PC-3 (cell line): ENCODE data around the gene DUSP5. TPM values are rescaled to one million over a fixed set of nuclear protein-coding genes. Genes with fewer than 3 reads are reported as not detected.

Source experiments
- ATAC-seq: fragments of 200-7000 bp; cut with Tn5 transposase; 2 replicates; pipeline ENCODE4 v1.9.1; 2020; ENCODE audit warnings: mild to moderate bottlenecking, moderate library complexity
- BruUV-seq: library from RNA; stranded (reverse); fragments of 400-500 nt; replicated peaks from 2 replicates; lab custom pipeline; 2021; lab: Mats Ljungman, UMichigan
- CTCF ChIA-PET: fragments of 300-600 bp; sonication (Branson Sonifier 250); formaldehyde crosslinking; loops from one replicate; lab custom pipeline; 2022; ENCODE audit warnings: antibody characterized with exemption; lab: Charles Lee
- POLR2A ChIA-PET: fragments of 300-600 bp; sonication (Branson Sonifier 250); formaldehyde crosslinking; loops from one replicate; lab custom pipeline; 2022; ENCODE audit warnings: antibody characterized with exemption; ENCODE audit not compliant: unreplicated experiment; lab: Charles Lee
- DNase-seq: peaks from one replicate; pipeline ENCODE4 v3.0.0-alpha.2; 2015
- H2AFZ ChIP-seq: fragments of 300-600 bp; sonication (generic); 2 replicates; pipeline ENCODE4 v1.6.0; 2016; ENCODE audit warnings: antibody characterized with exemption, low read length
- H3F3A ChIP-seq: fragments of 300-600 bp; sonication (generic); one replicate; pipeline ENCODE4 v1.6.0; 2017; ENCODE audit warnings: antibody characterized with exemption, low read length, control low read depth, mild to moderate bottlenecking; ENCODE audit not compliant: unreplicated experiment
- H3K27ac ChIP-seq: fragments of 300-600 bp; sonication (generic); 2 replicates; pipeline ENCODE4 v1.5.1; 2016; ENCODE audit warnings: mild to moderate bottlenecking, low read length
- H3K27me3 ChIP-seq: fragments of 300-600 bp; sonication (generic); 2 replicates; pipeline ENCODE4 v1.6.1; 2016; ENCODE audit warnings: low read length, mixed read lengths
- H3K36me3 ChIP-seq: fragments of 300-600 bp; sonication (generic); 2 replicates; pipeline ENCODE4 v1.6.1; 2016; ENCODE audit warnings: low read depth, mixed run types, low read length, mixed read lengths
- H3K4me1 ChIP-seq: fragments of 300-600 bp; sonication (generic); 2 replicates; pipeline ENCODE4 v1.5.1; 2016; ENCODE audit warnings: low read length; ENCODE audit not compliant: insufficient read depth
- H3K4me2 ChIP-seq: fragments of 300-600 bp; sonication (generic); 2 replicates; pipeline ENCODE4 v1.6.0; 2016; ENCODE audit warnings: low read length
- H3K4me3 ChIP-seq: fragments of 300-600 bp; sonication (generic); 2 replicates; pipeline ENCODE4 v1.5.1; 2016; ENCODE audit warnings: mild to moderate bottlenecking, low read length, mixed read lengths
- H3K79me2 ChIP-seq: fragments of 300-600 bp; sonication (generic); 2 replicates; pipeline ENCODE4 v1.6.1; 2017; ENCODE audit warnings: low read length, mixed read lengths
- H3K9ac ChIP-seq: fragments of 300-600 bp; sonication (generic); 2 replicates; pipeline ENCODE4 v1.6.0; 2016; ENCODE audit warnings: mild to moderate bottlenecking, low read length
- H3K9me2 ChIP-seq: fragments of 300-600 bp; sonication (generic); replicated peaks from 2 replicates; pipeline ENCODE4 v1.6.1; 2016; ENCODE audit warnings: mixed run types, low read length, mixed read lengths
- H3K9me3 ChIP-seq: fragments of 300-600 bp; sonication (generic); 2 replicates; pipeline ENCODE4 v1.6.1; 2016; ENCODE audit warnings: low read length, mixed read lengths
- H4K20me1 ChIP-seq: fragments of 300-600 bp; sonication (generic); 2 replicates; pipeline ENCODE4 v1.6.1; 2016; ENCODE audit warnings: low read length, mixed read lengths
- EZH2 ChIP-seq: fragments of 300-600 bp; sonication (generic); IDR thresholded peaks from one replicate; pipeline ENCODE4 v1.6.1; 2017; ENCODE audit warnings: antibody characterized with exemption, mild to moderate bottlenecking, low read length; ENCODE audit not compliant: unreplicated experiment
- EZH2phosphoT487 ChIP-seq: fragments of 300-600 bp; sonication (generic); IDR thresholded peaks from 2 replicates; pipeline ENCODE4 v1.6.1; 2018; ENCODE audit warnings: mild to moderate bottlenecking, antibody characterized with exemption, low read length, borderline replicate concordance
- intact Hi-C: fragments of 100-400 bp; cut with micrococcal nuclease; formaldehyde crosslinking; loops from 2 replicates; pipeline ENCODE4 v1.9.0; 2023
- total RNA-seq: library from RNA; depleted of rRNA; stranded (reverse); fragments of >200 nt; gene quantifications from 2 replicates; pipeline ENCODE4 v1.2.3, GENCODE V29; 2014
- TF ChIP-seq, protein P1 (sequence below): fragments of 300-600 bp; sonication (generic); conservative IDR thresholded peaks from 2 replicates; pipeline ENCODE4 v1.5.1; 2017; ENCODE audit warnings: antibody characterized with exemption, low read depth, mild to moderate bottlenecking, low read length

DUSP5 gene
- total RNA-seq, 1 experiment from 2014 or later, result 206 TPM

DNA sequence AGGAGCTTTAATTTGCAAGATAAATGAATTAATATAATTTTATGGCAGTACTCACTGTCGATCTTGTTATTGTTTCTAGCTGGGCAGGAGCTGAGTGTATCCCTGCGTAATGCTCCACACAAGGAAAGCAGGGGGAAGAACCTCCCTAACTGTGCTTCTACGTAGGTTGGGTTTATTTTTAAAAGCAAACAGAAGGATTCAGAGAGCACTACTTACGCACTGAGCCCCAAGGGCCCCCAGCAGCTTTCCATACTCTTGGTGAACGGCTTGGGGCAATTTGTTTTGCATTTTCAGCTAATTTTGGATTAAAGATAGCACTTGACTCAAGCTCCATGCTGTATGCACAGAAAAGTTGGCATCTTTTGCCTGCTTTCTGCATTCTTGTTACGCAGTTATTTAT lies 9.6 kb downstream of the DUSP5 start:
- H3K9me3 ChIP-seq, result no peaks in the 10 kb centered on the region
- peaks cover 94% of the 10 kb centered on the region for H3K36me3 ChIP-seq
- ChIA-PET POLR2A (interaction anchor here (0.7 kb wide), 1 partner anchor 93 kb away, joined by 7 read pairs; no protein-coding TSS in a partner anchor), CTCF (no interaction called here)
- no peaks in the 10 kb centered on the region for H3K9me2 ChIP-seq
- DNase-seq (no peak), ATAC-seq (no peak)
- peaks cover 34% of the 10 kb centered on the region for H3K4me1 ChIP-seq
- no peak overlapping the region for H3K9ac ChIP-seq
- peaks cover 100% of the 10 kb centered on the region for H4K20me1 ChIP-seq
- peaks cover 78% of the 10 kb centered on the region for H3K79me2 ChIP-seq
- no peak overlapping the region for H2AFZ ChIP-seq
- no peaks in the 10 kb centered on the region for H3K27me3 ChIP-seq
- BruUV-seq, result no TSS peak
- no peak overlapping the region for H3K27ac ChIP-seq
- intact Hi-C loops, result no loop called here
- H3K4me2 ChIP-seq, result no peak overlapping the region
- TF ChIP-seq, protein P1, sequence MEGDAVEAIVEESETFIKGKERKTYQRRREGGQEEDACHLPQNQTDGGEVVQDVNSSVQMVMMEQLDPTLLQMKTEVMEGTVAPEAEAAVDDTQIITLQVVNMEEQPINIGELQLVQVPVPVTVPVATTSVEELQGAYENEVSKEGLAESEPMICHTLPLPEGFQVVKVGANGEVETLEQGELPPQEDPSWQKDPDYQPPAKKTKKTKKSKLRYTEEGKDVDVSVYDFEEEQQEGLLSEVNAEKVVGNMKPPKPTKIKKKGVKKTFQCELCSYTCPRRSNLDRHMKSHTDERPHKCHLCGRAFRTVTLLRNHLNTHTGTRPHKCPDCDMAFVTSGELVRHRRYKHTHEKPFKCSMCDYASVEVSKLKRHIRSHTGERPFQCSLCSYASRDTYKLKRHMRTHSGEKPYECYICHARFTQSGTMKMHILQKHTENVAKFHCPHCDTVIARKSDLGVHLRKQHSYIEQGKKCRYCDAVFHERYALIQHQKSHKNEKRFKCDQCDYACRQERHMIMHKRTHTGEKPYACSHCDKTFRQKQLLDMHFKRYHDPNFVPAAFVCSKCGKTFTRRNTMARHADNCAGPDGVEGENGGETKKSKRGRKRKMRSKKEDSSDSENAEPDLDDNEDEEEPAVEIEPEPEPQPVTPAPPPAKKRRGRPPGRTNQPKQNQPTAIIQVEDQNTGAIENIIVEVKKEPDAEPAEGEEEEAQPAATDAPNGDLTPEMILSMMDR, result no peak
- TF ChIP-seq EZH2, result no peak
- no peak for TF ChIP-seq EZH2phosphoT487
- no peak overlapping the region for H3K4me3 ChIP-seq
- peaks cover 4% of the 10 kb centered on the region for H3F3A ChIP-seq

DNA sequence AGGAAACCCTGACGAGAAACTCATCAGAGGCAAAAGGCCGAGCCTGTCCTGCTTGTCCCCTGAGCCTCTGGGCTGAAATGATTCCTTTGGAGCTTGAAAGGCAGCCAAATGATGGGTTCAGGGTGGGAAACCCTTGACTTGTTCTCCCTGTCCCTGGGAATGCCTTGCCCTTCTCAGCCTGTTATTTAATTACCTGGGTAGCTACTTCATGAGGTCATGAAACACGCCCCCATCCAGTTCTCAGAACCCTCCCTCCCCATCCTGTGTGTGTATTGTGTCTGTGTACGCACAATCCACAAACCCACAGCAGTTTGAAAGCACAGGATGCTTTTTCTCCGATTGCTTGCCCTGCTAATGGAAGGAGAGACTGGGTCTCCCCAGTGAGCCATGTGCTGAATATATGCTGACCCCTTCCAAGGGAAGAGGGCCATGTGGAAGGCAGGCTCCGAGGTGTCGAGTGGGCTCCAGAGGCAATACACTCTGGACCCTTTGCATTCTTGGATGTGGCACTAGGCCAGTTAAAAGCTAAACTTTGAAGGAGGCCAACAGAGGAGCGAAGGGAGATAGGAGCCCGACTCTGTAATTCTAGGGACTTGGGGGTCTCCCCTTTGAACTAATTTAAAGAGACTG lies 10.6 kb downstream of the DUSP5 start:
- POLR2A ChIA-PET, result no interaction called here
- no peaks in the 10 kb centered on the region for H3K27me3 ChIP-seq
- H2AFZ ChIP-seq, result no peak overlapping the region
- no peak overlapping the region for H3K4me3 ChIP-seq
- no peak overlapping the region for H3K4me2 ChIP-seq
- H3K79me2 ChIP-seq, result peaks cover 69% of the 10 kb centered on the region
- no peaks in the 10 kb centered on the region for H3K9me3 ChIP-seq
- H3K9me2 ChIP-seq, result no peaks in the 10 kb centered on the region
- intact Hi-C loops, result no loop called here
- DNase-seq (no peak), ATAC-seq (no peak)
- H3F3A ChIP-seq, result peaks cover 5% of the 10 kb centered on the region
- CTCF ChIA-PET, result interaction anchor here (0.6 kb wide), 1 partner anchor 17 kb away, joined by 6 read pairs; no protein-coding TSS in a partner anchor
- peaks cover 95% of the 10 kb centered on the region for H4K20me1 ChIP-seq
- BruUV-seq, result no TSS peak
- H3K9ac ChIP-seq, result no peak overlapping the region
- H3K27ac ChIP-seq, result no peak overlapping the region
- H3K36me3 ChIP-seq, result peaks cover 84% of the 10 kb centered on the region
- H3K4me1 ChIP-seq, result peaks cover 28% of the 10 kb centered on the region
- no peak for TF ChIP-seq EZH2

DNA sequence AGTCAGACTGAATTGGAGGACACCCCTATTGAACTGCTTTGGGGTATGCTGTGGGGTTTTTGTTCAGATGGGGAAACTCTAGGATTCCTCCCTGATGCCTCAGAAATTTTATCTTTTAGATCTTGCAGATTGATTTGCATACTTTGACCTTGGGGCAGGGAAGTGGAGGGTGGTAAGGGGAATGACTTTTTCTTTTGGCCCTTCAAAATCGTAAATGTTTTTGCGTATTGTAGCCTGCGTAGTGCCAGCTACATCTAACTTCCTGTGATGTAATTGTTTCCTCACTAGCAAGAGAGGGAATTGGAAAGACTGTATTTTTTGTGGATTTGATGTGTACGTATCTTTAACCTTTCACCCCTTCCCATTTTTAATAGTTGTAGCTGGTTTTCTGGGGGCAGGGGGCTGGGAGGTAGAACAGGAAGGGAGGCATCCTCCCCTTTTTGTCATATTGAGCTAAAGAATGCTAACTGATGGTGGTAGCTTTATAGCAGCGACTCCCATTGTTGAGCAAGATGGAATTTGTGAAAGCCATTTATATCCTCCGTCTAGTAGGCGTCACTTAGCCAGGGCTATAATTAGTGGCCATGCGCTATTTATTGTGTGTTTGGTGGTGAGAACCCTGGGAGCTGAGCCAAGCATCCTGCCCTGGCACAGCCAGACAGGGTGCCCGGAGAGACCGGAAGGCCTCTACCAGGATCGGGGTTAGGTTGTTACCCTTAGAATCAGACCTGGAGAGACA lies 11.3 kb downstream of the DUSP5 start:
- no peak for TF ChIP-seq EZH2phosphoT487
- TF ChIP-seq, protein P1, result no peak
- TF ChIP-seq EZH2, result no peak
- Histone ChIP-seq H4K20me1 (peaks cover 93% of the 10 kb centered on the region), H3K4me2 (no peak overlapping the region), H3K9ac (no peak overlapping the region), H3K27ac (no peak overlapping the region), H3K4me1 (peaks cover 23% of the 10 kb centered on the region; the same call in 1 of the 2 replicates), H3K79me2 (peaks cover 62% of the 10 kb centered on the region), H3K36me3 (peaks cover 77% of the 10 kb centered on the region), H3K27me3 (no peaks in the 10 kb centered on the region), H3K4me3 (no peak overlapping the region), H3K9me3 (no peaks in the 10 kb centered on the region), H3F3A (peaks cover 10% of the 10 kb centered on the region), H2AFZ (no peak overlapping the region), H3K9me2 (no peaks in the 10 kb centered on the region)
- no TSS peak for BruUV-seq
- ATAC-seq (no peak), DNase-seq (no peak)
- ChIA-PET POLR2A (no interaction called here), CTCF (interaction anchor here (0.6 kb wide), 1 partner anchor 18 kb away, joined by 6 read pairs; no protein-coding TSS in a partner anchor)
- intact Hi-C loops, result no loop called here
